Hematopoietic multipotent progenitor cell (in vitro differentiated cells): Measurements from ENCODE around the gene AGBL4. TPM values are rescaled to one million over a fixed set of nuclear protein-coding genes. Genes with fewer than 3 reads are reported as not detected.

Experiments
- DNase-seq, 3 donors: peaks; one replicate each; pipeline ENCODE4 v3.0.0-alpha.2; 2011 to 2015; ENCODE audit warnings: low read depth in 2 of 3, low spot score in 2 of 3
- total RNA-seq: library from RNA; depleted of rRNA; stranded (reverse); fragments of >200 nt; gene quantifications from one replicate; pipeline ENCODE4 v1.2.3, GENCODE V29; 2012

AGBL4 gene
- total RNA-seq, 1 donor, result 0.54 TPM

DNA sequence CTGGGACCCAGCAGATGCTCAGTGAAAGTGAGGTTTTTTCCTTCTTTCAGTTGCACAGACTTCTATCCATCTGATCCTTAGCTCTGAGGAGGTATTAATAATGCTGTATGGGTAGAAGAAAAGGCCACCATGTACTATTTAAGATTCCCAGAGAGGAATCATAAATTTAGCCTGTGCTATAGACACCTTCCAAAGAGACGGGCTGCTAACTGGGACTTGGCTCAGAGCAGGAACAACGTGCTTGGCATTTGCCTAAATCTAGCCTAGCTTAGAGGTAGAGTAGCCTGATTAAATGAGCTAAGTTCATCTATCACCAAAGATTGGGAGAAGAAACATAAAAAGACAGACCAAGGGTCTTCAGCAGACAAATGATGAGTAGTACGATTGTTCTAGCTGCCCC, 1070.1 kb downstream of the AGBL4 start:
- no peak for DNase-seq

DNA sequence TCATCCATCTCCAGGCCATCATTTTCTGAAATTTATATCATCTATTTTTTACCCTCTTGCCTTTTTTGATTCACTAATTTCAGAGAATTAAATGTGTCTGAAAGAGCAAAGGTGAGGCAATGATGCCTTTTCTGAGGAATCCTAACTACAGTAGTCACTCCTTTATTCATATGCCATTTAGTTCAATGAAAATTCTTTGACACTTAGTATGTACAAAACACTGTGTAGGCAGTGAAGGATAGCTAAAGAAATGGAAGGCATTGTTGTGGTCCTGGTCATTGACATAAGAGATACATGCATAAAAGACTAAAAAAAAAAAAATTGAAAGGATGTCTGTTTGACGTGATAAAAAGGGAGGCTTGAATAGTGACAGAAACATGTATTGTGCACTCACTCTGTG, 1075.2 kb downstream of the AGBL4 start:
- DNase-seq, result no peak

DNA sequence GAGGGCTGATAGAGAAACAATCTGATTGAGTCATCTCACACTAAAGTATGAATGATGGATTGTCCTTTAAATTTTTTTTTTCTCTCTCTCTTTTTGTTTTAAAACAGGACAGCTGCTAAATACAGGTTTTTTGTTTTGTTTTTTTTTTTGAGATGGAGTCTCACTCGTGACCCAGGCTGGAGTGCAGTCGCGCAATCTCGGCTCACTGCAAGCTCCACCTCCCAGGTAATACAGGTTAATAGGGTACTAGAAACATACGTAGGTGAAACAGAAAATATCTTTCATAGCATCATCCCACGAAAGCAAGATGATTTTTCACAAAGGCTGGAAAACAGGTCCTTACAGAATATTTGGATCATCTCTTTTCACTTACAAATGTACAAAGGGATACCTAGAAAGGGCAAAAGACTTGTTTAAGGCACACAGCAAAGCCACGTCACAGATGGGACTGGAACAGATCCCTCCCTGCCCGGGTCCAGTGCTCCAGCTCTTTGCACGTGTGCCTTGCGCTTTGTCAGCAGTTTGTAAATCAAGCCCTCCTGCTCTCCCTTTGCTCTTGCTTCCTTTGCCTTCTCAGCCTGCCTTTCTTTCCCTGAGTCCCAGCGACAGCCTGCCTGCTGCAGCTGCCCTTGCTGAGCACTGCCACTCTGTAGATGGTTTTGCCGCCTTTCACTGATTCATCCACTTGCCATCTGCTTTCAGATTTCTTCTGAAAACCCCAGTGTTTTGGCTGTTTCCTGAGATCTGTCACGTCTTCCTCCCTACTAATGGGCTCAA, 1075.8 kb downstream of the AGBL4 start:
- DNase-seq, result no peak

DNA sequence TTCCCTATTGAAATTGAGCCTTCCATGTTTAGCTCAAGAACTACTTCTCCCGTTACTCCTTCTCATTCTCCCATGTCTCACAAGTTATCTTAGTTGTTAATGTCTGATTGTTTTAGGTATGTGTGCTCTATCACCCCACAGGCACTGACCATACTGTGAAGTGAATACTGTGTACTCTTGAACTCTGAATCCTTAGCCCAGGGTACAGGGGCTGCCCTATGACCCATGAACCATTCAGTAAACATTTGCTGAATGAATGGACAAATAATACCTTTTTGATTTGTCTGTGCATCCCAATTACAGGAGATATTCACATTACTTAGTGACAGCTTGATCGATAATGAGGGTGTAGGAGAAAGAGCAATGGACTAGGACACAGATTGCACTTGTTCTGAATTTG, 1077.7 kb downstream of the AGBL4 start:
- no peak for DNase-seq

DNA sequence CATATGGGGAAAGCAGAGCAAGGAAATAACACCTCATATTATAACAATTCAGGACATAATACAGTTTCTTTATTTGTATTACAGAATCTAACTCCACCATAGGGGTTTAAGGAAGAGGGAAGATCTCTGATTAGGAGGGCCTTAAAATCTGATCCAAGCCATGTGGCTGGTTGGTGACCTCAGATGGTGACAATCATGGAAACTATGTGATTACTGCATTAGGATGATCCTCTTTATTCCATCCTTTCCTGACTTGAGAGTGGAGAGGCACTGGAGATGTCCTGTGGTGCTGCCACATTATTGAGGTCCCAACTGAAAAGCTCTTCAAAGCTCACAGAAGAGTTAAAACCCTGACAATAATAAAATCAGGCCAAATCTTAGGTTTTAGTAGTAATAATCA, 1078.9 kb downstream of the AGBL4 start:
- DNase-seq, result no peak

DNA sequence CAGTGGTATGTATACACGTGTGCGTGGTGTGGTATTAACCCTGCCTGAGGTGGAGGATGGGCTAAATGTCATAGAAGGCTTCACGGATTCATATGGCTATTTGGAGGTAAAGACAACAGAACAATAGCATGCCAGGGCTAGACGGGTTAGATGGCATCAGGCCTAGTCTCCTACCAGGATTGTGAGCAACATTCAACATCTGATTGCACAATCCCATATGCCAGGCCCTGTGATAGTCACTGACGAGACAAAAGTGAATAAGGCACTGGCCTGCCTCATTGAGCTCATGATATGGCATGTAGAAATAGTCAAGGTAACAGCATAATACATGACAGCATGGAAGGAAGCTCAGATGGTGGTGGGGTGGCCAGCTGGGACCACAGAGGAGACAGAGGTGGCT, 1079.9 kb downstream of the AGBL4 start:
- no peak for DNase-seq

DNA sequence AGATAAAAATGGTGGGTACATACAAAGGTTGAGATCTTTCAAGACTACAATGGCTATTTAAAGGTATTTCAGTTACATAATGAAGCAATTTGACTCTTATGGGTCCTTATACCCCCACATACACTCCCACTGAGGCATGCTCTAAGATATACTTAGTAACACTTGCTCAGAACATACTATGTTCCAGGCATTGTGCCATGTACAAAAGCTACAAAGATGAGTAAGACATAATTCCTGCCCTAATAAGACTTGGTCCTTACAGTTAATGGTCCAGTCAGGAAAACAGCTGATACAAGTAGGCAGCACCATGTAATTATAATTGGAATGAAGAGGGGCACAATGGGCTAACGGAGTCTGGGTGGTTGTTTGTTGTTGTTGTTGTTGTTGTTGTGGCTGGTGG, 1080.4 kb downstream of the AGBL4 start:
- no peak for DNase-seq

DNA sequence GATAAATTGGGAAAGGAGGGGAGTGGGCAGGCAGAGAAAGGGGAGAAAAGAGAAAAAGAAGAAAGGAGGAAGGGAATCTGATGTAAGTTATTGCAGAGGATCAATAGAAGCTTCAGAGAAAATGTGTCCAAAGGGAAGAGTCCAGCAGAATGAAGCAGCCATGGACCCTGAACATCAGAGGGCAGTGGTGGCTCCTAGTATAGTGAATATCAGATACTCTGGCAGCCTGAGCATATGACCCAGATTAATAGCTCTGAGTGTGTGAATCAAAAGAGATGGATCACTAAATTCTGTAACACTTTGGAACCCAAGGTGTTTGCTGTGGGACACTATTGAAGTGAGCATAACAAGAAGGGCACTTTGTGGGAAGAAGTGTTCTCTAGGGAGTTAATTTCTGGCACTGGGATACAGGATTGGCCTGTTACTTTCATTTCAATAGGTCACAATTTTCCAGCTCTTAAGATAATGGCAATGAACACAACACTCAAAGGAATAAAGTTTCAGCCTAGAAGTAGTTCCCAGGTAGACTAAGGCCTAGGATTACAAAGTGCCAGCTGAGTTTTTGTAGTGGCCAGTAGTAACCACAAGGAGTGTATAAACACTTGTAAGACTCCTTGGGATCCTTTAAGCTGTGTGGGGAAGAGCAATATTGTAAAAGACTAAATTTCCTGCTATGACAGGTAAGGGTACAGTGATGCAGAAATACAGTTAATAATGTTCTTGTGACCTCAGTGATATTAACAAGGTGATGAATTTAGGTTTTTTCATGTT, 1082.6 kb downstream of the AGBL4 start:
- DNase-seq, result no peak

DNA sequence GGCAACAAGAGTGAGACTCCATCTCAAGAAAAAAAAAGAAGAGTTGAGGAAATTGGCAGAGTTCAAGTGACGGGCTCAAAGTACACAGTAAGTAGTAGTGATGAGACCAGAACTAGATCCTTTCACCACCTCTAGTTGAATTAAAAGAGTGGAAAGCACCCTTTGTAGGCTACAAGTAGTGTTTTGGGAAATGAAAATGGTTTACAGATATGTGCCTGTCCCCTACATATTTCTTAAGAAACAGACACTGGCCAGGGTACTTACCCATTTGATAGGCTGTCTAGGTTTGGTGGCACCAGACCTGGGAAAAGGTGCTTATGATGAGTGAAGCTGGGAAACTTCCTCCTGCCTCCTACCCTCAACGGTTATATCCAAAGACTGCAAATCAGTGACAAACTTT, 1083.4 kb downstream of the AGBL4 start:
- no peak for DNase-seq

DNA sequence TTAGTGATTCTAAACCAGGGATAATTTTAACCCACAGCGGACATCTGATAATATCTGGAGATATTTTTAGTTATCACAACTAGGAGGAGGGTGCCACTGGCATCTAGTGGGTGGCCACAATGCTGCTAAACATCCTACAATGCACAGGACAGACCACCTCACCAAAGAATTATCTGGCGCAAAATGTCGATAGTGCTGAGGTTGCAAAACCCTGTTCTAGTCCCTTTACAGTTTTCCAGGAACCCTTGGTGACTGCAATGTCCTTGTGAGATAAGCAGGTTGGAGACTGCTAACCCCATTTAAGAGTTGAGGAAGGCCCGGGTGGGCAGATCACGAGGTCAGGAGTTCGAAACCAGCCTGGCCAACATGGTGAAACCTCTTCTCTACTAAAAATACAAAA, 1083.9 kb downstream of the AGBL4 start:
- DNase-seq, result no peak

DNA sequence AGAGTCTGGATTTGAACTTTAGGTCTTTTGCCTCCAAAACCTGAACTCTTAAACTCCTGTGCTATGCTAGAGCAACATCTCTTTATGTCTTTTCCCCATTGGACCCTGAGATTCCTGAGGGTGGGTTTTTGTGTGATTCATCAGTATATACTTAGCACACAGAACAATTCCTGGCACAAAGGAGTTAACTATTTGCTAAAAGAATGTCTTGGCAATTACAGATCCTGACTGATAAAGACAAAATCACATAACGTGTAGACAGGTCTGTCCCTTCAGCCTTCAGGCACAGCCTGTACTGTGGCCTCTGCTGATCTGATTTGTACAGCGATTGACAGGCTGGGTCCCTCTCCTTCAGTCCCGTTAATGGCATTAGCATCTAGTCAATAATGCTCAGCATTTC, 1084.7 kb downstream of the AGBL4 start:
- DNase-seq, result no peak

DNA sequence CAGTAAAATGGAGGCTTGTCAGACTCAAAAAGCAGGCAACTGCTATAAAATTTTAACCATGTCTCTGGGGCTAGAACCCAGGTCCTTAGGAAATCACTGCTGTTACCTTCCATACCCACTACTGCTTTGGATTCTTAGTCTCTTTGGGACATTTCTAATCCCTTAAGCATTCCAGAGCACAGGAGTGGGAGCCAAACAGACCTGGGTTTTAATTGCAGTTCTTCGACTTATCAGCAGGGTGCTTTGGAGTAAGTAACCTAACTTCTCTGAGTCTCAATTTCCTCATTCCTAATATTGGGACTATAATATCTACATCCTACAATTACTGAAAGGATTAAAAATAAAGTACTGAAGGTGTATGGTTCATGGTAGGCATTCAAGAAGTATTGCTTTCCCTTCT, 1086.0 kb downstream of the AGBL4 start:
- DNase-seq, result no peak

DNA sequence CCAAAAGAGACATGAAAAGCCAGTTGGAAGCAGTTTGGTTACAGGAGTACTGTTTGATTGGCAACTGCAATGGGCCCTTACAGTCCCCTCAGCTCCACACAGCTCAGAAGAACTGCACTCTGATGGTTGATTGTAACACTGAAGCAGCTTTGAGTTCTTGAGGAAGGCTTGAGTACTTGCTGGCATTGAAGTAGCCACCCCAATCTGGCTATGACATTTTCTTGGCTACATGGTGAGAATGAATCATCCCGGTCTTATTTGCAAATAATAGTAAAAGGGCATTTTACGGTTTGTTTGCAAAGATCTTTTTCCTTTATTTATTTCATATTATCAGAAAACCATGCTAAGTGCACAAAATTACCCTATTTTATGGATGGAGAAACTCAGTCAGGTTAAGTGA, 1087.3 kb downstream of the AGBL4 start:
- no peak for DNase-seq

DNA sequence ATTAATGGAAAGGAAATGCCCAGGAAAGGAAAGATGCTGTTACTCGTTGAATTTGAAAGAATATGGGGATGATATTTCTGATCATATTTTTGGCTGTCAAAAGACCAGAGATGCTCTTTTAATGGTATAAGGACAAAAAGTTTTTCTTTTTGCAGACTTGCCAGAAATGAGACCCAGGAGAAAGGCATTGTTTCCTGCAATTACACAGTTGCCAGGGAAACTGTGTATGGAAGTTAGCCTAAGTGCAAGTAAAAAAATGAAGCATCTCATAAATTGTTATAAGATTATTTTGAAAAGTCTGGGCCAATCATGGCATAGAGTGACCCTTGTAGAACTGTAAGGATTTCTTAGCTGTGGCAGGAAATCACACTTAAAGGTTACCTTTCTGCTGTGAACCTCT, 1091.4 kb downstream of the AGBL4 start:
- DNase-seq, result no peak

DNA sequence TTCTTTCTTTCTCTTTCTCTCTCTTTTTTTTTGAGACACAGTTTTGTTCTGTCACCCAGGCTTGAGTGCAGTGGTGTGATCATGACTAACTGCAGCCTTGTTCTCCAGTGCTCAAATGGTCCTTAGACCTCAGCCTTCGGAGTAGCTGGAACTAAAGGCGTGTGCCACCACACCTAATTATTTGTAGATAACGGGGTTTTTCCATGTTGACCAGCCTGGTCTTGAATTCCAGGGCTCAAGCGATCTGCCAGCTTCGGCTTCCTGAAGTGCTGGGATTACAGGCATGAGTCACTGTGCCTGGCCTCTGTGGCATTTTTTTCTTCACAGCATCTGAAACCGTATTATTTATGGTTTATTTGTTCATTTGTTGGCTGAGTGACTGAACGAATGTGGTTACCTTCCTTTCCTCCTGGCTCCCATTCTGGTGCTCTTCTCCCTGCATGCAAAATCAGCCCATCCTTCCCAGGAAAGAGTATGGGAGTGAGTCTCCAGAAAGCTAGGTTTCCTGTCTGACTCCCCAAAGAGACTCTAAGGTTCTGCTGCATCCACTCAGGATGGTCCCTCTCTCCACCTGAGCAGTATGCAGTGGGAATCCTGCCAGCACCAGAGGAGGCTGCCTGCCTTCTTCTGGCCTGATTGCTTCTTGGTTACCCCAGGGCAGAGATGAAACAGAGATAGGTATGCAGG, 1092.1 kb downstream of the AGBL4 start:
- DNase-seq, result no peak

DNA sequence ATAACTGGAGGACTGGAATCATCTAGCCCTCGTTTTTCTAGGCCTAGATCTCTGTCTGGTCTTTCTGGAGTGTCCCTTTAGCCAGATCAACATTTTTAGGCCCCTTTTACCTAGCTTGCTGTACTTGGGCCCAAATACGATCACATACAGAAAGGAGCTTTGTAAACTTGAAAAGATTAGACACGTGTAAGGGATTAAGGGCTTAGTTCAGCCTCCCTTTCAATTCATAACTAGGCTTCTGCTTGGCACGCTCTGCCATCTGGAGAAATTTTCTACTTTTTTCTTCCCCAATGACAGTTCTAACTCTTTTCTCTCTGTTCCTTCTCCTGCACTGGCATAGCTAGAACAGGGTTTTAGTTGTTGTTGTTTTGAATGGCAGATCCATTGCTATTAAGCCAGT, 1093.7 kb downstream of the AGBL4 start:
- no peak for DNase-seq

DNA sequence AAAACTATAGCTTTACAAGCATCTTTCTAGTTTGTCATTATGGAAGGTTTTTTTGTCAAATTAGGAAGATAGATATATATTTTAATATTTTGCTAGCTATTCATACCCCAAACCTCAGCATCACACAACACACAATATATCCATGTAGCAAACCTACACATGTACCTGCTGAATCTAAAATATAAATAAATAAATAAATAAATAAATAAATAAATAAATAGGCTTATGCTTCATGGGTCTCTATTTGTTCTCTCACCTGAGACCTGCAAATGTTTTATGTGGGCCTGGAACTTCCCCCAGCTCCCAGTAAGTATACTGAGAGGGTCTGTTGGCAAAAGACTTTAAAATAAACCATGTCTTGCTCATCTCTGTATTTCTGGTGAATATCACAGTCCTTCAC, 1099.7 kb downstream of the AGBL4 start:
- no peak for DNase-seq

DNA sequence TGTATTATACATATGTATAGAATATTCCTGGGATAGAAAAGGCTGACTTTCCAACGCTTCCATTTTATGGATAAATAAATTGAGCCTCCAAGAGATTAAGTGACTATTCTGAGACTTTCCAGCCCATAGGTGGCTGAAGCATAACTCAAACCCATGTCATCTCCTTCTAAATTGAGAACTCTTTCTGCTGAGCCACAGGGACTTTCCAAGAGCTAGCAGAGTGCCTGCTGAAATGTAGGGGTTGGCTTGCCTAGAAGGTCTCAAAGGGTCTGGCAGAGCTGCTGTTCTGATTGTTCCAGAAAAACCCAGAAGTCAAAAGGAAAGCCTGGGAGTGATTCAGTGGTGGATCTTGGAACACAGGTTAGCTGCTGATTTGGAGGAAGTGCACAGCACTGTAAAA, 1100.6 kb downstream of the AGBL4 start:
- no peak for DNase-seq

DNA sequence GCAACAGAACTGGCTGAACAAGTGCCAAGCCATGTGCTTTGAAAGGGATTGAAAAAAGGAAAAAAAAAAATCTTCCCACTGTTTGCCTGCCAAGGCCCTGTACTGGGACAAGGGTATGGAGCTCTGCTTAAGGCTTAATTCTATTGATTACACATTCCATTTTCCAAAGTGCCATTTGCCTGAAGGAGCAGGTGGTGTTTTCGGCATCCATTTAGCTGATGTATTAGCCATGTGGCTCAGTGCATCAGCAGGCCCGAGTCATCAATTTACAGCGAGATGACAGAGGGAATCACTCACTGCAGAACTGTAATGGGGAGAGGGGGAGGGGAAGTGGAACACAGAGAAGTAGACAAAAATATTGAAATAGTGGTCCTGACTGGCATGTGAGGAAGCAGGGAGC, 1102.9 kb downstream of the AGBL4 start:
- no peak for DNase-seq

DNA sequence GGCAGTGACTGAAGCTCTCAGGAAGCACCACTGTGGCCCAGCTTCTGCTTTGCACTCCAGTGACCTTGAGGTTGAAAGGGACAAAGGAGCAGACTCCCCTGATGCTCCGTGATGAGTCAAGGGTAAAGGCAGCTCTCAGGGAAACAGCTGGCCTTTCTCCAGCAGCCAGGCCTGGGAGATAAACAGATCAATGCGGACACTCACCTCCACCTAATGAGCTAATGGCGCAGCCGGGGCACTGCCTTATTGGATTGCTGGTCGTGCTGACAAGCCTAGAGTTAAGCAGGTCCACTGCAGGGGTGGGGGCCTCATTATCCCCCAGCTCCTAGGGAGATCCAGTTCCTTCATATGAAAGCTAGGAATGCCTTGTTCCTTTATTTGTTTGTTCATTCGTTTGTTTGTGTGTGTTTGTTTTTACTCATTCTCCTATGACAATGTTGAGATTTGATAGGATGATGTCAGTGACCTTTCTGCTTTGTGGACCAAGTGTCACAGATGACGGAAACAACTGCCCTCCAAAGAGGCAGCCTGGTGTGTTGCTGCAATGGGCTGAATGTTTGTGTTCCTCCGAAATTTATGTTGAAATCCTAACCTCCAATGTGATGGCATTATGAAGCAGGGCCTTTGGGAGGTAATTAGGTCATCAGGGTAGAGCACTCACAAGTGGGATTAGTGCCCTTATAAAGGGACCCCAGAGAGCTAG, 1105.7 kb downstream of the AGBL4 start:
- no peak for DNase-seq

DNA sequence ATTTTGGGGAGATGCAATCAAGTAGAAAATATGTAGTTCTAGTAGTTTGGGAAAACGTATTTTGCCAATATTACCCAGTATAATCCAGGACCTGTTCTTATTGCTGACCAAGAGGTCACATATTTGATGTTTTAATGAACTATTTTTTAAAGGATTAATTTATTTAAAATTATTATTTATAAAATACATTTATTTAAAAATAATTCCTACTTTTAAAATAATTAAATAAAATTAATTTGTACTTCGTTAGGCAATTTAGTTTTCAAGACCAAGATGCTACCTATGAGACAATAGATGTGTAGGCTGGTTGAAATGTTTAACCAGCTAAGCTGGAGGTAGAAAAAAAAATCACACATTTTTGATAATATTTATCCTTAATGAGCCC, 1106.7 kb downstream of the AGBL4 start:
- DNase-seq, result no peak
